Measurements from ENCODE around the gene EDEM2.
"Not testable (repeated sequence)": the region's sequence is repeated elsewhere in the genome, so short reads cannot be mapped to it uniquely, and the experiment has no call there.

The EDEM2 gene

GRCh38 chr20:35112276-35112675 lies 34.9 kb downstream of the EDEM2 start:
- no CpG with 5 or more reads among the region's 5 CpGs for WGBS (ENCODE audit: extremely low coverage, insufficient coverage, insufficient read length)
- not testable (repeated sequence) for H2BK12ac ChIP-seq (ENCODE audit: low read length); H3K36me3 ChIP-seq (ENCODE audit: control insufficient read depth in 1 of 2, insufficient read depth in 2 of 2, low read length in 2 of 2)

DNA sequence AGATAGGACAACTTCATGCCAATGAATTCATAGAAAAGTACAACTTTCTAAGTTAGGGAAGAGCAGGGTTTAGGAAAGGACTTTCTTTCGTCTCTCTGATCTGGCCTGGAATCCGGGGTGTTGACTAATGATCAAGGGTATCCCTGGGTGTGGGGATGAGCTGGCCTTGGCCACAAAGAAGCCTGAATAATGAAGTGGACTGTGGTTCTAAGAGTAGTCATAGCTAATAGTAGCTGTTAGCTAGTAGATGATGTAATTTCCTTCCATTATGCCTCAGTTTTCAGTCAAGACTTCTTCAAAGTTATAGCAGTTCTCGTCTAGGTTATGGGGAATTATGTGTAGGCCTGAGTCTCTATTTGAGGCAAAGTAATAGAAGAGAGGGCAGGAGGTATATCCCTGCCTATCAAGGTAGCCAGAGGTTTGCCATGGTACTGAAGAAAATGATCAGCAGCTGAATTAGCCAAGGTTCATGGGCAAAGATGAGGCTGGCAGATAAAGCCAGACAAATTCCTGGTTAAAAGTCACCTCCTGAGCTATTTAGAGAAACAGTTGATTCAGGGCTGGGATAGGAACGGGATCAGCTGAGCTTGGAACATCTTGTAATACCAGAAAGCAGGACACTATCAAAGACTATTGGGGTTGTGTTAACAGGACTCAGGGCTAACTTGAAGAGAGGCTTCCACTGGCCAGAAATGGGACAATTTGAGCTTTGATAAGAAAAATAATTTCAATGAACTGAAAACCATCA lies 35.8 kb downstream of the EDEM2 start:
- Histone ChIP-seq H2BK5ac (ENCODE audit: low read depth, low read length, poor library complexity) (no peak overlapping the region), H3K36me3 (ENCODE audit: control insufficient read depth in 1 of 2, insufficient read depth in 2 of 2, low read length in 2 of 2) (peaks cover 7 to 9% of the 10 kb centered on the region in 2 experiments), H4K91ac (ENCODE audit: low read depth, low read length) (no peak overlapping the region), H2BK12ac (ENCODE audit: low read length) (no peak overlapping the region), H3K23ac (ENCODE audit: low read length) (no peak overlapping the region), H3K9ac (ENCODE audit: low read length) (no peak overlapping the region), H3K14ac (ENCODE audit: low read length) (no peak overlapping the region), H3K4me1 (ENCODE audit: control insufficient read depth in 1 of 2, insufficient read depth in 2 of 2, low read length in 2 of 2) (no peaks in the 10 kb centered on the region), H2BK120ac (ENCODE audit: insufficient read depth, low read length, poor library complexity) (no peak overlapping the region), H2AK5ac (ENCODE audit: low read length) (no peak overlapping the region), H3K4me2 (ENCODE audit: low read length) (no peak overlapping the region), H3K79me1 (ENCODE audit: low read length) (no peaks in the 10 kb centered on the region), H4K8ac (ENCODE audit: low read depth, low read length) (no peak overlapping the region), H2AFZ (ENCODE audit: insufficient read depth, low read length, poor library complexity) (no peak overlapping the region), H3K9me3 (ENCODE audit: insufficient read depth, low read depth, low read length) (no peaks in the 10 kb centered on the region), H3K79me2 (ENCODE audit: control insufficient read depth, insufficient read depth, low read length, poor library complexity) (no peaks in the 10 kb centered on the region), H3K4ac (ENCODE audit: low read depth, low read length) (no peak overlapping the region), H3K4me3 (ENCODE audit: low read depth, low read length) (no peak overlapping the region), H3K18ac (ENCODE audit: low read length) (no peak overlapping the region), H3K27me3 (ENCODE audit: insufficient read depth, low read length) (no peaks in the 10 kb centered on the region), H3K27ac (ENCODE audit: low read depth, low read length) (no peak overlapping the region), H4K12ac (ENCODE audit: low read depth, low read length) (no peak overlapping the region)
- WGBS (ENCODE audit: extremely low coverage, insufficient coverage, insufficient read length), result no CpG with 5 or more reads among the region's 4 CpGs
- no peak for DNase-seq

More at GRCh38 chr20:35112276-35112675, 34.9 kb downstream of the EDEM2 start:
- H2BK5ac ChIP-seq (ENCODE audit: low read depth, low read length, poor library complexity); H3K14ac ChIP-seq (ENCODE audit: low read length); DNase-seq; H3K18ac ChIP-seq (ENCODE audit: low read length); H3K4ac ChIP-seq (ENCODE audit: low read depth, low read length); H3K4me1 ChIP-seq (ENCODE audit: control insufficient read depth in 1 of 2, insufficient read depth in 2 of 2, low read length in 2 of 2); H3K27ac ChIP-seq (ENCODE audit: low read depth, low read length); H3K9ac ChIP-seq (ENCODE audit: low read length); H2BK120ac ChIP-seq (ENCODE audit: insufficient read depth, low read length, poor library complexity); H3K9me3 ChIP-seq (ENCODE audit: insufficient read depth, low read depth, low read length); H3K27me3 ChIP-seq (ENCODE audit: insufficient read depth, low read length); H4K12ac ChIP-seq (ENCODE audit: low read depth, low read length); H2AK5ac ChIP-seq (ENCODE audit: low read length); H3K79me1 ChIP-seq (ENCODE audit: low read length); H3K23ac ChIP-seq (ENCODE audit: low read length); H2AFZ ChIP-seq (ENCODE audit: insufficient read depth, low read length, poor library complexity); H4K91ac ChIP-seq (ENCODE audit: low read depth, low read length); H3K79me2 ChIP-seq (ENCODE audit: control insufficient read depth, insufficient read depth, low read length, poor library complexity); H3K4me2 ChIP-seq (ENCODE audit: low read length); H4K8ac ChIP-seq (ENCODE audit: low read depth, low read length); H3K4me3 ChIP-seq (ENCODE audit: low read depth, low read length): not testable (repeated sequence)

DNA sequence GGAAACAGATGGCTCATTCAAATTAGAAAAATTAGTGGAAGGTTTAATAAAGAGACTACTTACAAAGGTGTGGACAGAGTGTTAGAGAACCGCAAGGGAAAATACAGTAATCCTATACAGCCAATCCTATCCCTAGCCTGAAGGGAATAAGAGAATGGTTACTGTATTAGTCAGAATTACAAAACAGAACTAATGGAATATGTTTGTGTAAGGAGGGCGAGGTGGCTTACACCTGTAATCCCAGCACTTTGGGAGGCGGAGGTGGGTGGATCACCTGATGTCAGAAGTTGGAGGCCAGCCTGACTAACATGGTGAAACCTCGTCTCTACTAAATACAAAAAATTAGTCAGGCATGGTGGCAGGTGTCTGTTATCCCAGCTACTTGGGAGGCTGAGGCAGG lies 38.2 kb downstream of the EDEM2 start:
- Histone ChIP-seq H3K79me1 (ENCODE audit: low read length) (no peaks in the 10 kb centered on the region), H3K23ac (ENCODE audit: low read length) (no peak overlapping the region)
- WGBS (ENCODE audit: extremely low coverage, insufficient coverage, insufficient read length), result no CpG with 5 or more reads among the region's 4 CpGs

GRCh38 chr20:35106827-35107380 lies 40.2 kb downstream of the EDEM2 start:
- H3K27ac ChIP-seq (ENCODE audit: low read depth, low read length), result no peak overlapping the region
- H2BK12ac ChIP-seq (ENCODE audit: low read length), result no peak overlapping the region

More for the DNA sequence above, 38.2 kb downstream of the EDEM2 start:
- Histone ChIP-seq H3K14ac (ENCODE audit: low read length) (no peak overlapping the region), H3K36me3 (ENCODE audit: control insufficient read depth in 1 of 2, insufficient read depth in 2 of 2, low read length in 2 of 2) (peaks cover 0 to 4% of the 10 kb centered on the region in 2 experiments), H3K4me3 (ENCODE audit: low read depth, low read length) (no peak overlapping the region), H3K9me3 (ENCODE audit: insufficient read depth, low read depth, low read length) (no peaks in the 10 kb centered on the region), H2AK5ac (ENCODE audit: low read length) (no peak overlapping the region), H3K79me2 (ENCODE audit: control insufficient read depth, insufficient read depth, low read length, poor library complexity) (no peaks in the 10 kb centered on the region), H3K4ac (ENCODE audit: low read depth, low read length) (no peak overlapping the region), H4K8ac (ENCODE audit: low read depth, low read length) (no peak overlapping the region), H3K4me2 (ENCODE audit: low read length) (no peak overlapping the region), H2AFZ (ENCODE audit: insufficient read depth, low read length, poor library complexity) (no peak overlapping the region), H3K27me3 (ENCODE audit: insufficient read depth, low read length) (no peaks in the 10 kb centered on the region), H2BK120ac (ENCODE audit: insufficient read depth, low read length, poor library complexity) (no peak overlapping the region), H3K27ac (ENCODE audit: low read depth, low read length) (no peak overlapping the region), H4K91ac (ENCODE audit: low read depth, low read length) (no peak overlapping the region), H4K12ac (ENCODE audit: low read depth, low read length) (no peak overlapping the region), H3K4me1 (ENCODE audit: control insufficient read depth in 1 of 2, insufficient read depth in 2 of 2, low read length in 2 of 2) (no peaks in the 10 kb centered on the region), H3K18ac (ENCODE audit: low read length) (no peak overlapping the region), H3K9ac (ENCODE audit: low read length) (no peak overlapping the region), H2BK12ac (ENCODE audit: low read length) (no peak overlapping the region), H2BK5ac (ENCODE audit: low read depth, low read length, poor library complexity) (no peak overlapping the region)
- peak; percentile 48 to 70 for DNase-seq

More at GRCh38 chr20:35106827-35107380, 40.2 kb downstream of the EDEM2 start:
- H2BK120ac ChIP-seq (ENCODE audit: insufficient read depth, low read length, poor library complexity), result no peak overlapping the region
- no CpG with 5 or more reads among the region's 1 CpG for WGBS (ENCODE audit: extremely low coverage, insufficient coverage, insufficient read length)
- H2AFZ ChIP-seq (ENCODE audit: insufficient read depth, low read length, poor library complexity), result no peak overlapping the region
- H3K4me2 ChIP-seq (ENCODE audit: low read length), result no peak overlapping the region
- H3K79me1 ChIP-seq (ENCODE audit: low read length), result no peaks in the 10 kb centered on the region
- no peak overlapping the region for H3K4me3 ChIP-seq (ENCODE audit: low read depth, low read length)
- H3K27me3 ChIP-seq (ENCODE audit: insufficient read depth, low read length), result no peaks in the 10 kb centered on the region
- H3K9ac ChIP-seq (ENCODE audit: low read length), result no peak overlapping the region
- no peak overlapping the region for H4K12ac ChIP-seq (ENCODE audit: low read depth, low read length)
- no peak overlapping the region for H2BK5ac ChIP-seq (ENCODE audit: low read depth, low read length, poor library complexity)
- no peak for DNase-seq
- H4K91ac ChIP-seq (ENCODE audit: low read depth, low read length), result no peak overlapping the region
- no peak overlapping the region for H2AK5ac ChIP-seq (ENCODE audit: low read length)
- no peak overlapping the region for H3K4ac ChIP-seq (ENCODE audit: low read depth, low read length)
- H3K36me3 ChIP-seq (ENCODE audit: control insufficient read depth in 1 of 2, insufficient read depth in 2 of 2, low read length in 2 of 2), result peaks cover 0 to 2% of the 10 kb centered on the region in 2 experiments
- H3K79me2 ChIP-seq (ENCODE audit: control insufficient read depth, insufficient read depth, low read length, poor library complexity), result no peaks in the 10 kb centered on the region
- no peak overlapping the region for H4K8ac ChIP-seq (ENCODE audit: low read depth, low read length)
- H3K18ac ChIP-seq (ENCODE audit: low read length), result no peak overlapping the region
- no peak overlapping the region for H3K14ac ChIP-seq (ENCODE audit: low read length)
- H3K9me3 ChIP-seq (ENCODE audit: insufficient read depth, low read depth, low read length), result no peaks in the 10 kb centered on the region
- H3K4me1 ChIP-seq (ENCODE audit: control insufficient read depth in 1 of 2, insufficient read depth in 2 of 2, low read length in 2 of 2), result no peaks in the 10 kb centered on the region
- no peak overlapping the region for H3K23ac ChIP-seq (ENCODE audit: low read length)

Measured in trophoblast cell (in vitro differentiated cells and primary cell).